T-helper 1 cell treated with Interleukin-12 subunit alpha and Interleukin-12 subunit beta and Interleukin-4 antibody, amounts not matched to agents 30 ng/mL and 1 ng/mL, for 36 hours (primary cell): ENCODE data around the gene PTPRG. TPM values are rescaled to one million over a fixed set of nuclear protein-coding genes. Genes with fewer than 3 reads are reported as not detected.

ENCODE experiments used
- intact Hi-C: fragments of 100-400 bp; cut with micrococcal nuclease; formaldehyde crosslinking; loops from one replicate; pipeline ENCODE4 v1.15.1; 2024
- total RNA-seq: library from RNA; stranded (reverse); gene quantifications from 2 replicates; pipeline ENCODE4 v1.2.3, GENCODE V29; 2022

PTPRG gene
- total RNA-seq, 1 donor from 2014 or later, result 2.5 TPM

DNA sequence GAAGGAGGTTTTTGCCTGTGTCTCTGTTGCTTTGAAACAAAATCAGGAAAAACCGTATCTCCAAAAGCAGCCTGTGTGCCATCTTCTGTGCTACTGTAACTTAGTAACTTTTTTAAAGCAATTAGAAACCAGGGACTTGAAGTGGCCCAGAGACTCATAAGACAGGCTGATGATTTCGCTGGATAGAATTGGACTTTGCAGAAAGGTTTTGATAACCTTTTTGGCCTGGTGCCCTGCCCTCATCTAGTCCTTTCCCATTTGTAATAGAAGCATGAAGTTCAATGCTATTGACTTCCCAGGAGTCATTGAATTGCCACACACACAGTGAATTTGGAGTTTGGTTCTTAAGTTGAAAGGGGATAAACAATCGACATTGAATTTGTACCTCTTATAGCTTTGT, 157.2 kb downstream of the PTPRG start:
- intact Hi-C loops, result no loop called here

GRCh38 chr3:61719278-61719977, 158.1 kb downstream of the PTPRG start:
- intact Hi-C loops, result no loop called here

DNA sequence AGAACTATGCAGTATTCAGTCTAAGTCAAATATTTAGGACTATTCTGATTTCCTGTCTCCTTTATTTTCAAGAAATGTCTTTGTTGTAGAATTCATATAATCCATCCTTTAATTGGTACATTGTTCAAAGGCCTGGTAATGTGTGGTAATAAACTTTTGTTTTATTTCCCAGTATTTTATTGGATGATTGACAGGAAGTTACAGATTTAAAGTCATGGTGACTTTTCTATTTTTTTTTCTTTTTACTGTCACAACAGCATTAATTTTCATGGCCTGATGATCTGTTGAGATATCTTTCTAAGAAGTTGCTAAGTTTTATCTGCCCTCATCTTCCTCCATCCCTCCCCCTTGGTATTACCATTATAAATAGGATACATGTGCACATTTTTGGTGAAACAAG, 161.7 kb downstream of the PTPRG start:
- intact Hi-C loops, result no loop called here

GRCh38 chr3:61724183-61724582, 162.8 kb downstream of the PTPRG start:
- intact Hi-C loops, result no loop called here

DNA sequence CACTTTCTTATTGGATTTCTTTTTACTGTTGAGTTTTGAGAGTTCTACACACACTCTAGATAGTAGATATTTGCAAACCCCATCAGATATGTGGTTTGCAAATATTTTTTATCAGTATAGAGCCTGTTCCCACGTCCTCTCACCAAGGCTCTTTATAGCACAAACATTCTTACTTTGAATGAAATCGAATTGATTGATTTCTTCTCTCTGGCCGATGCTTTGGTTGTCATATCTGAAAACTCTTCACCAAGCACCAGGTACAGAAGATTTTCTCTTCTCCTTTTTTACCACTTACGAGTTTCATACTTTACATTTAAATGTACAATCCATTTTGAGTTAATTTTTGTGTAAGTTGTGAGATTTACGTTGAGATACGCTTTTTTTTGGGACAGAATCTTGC, 163.4 kb downstream of the PTPRG start:
- intact Hi-C loops, result no loop called here

DNA sequence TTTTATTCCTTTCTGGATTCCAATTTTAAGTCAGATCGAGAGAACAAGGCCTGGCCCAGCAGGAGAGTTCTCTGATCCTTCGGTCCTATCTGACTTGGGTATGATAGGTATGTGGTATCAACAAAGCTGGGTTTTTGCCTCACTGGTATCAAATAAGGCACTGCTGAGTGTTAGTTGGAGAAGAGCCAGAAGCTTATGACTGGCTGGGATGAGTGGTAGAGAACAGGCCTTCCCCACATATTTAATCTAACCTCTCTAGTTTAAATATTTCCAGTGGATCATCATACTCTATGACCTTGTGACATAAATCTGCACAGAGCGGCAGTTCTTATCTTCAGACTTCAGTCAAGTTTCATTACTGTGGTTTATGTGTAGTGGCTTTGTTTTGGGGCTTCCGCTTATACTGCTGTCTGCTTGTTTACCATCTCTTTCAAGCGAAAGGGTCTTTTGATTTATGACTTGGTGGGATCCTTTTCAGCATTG, 164.5 kb downstream of the PTPRG start:
- intact Hi-C loops, result no loop called here

- intact Hi-C loops, result no loop called here
Observed at GRCh38 chr3:61727435-61727834, 166.1 kb downstream of the PTPRG start.

DNA sequence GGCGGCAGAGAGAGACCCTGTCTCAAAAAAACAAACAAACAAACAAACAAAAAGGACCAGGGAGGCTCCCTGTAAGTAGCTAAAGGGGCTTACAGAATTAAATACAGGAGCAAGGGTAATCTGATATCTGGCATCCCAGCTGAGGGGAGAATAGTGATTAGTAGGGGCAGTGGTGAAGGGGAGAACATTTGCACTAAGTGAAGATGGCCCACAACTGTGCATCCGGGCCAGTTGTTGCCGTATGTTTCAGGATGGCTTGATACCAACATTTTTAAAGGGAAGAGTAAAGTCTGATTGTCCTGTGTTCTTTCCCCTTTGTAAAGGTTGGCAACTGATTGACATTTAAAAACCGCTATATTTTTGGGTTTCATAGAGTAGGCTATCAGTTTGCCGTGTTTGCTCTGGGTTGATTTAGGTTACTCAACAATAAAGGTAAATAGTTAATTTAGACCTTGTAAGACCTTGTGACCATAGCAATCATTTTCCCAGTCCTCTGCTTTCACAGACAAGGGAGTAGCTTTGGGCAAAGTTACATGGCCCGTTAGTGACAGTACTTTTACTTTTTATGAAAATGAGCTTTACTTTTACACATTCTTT, 167.8 kb downstream of the PTPRG start:
- intact Hi-C loops, result no loop called here

DNA sequence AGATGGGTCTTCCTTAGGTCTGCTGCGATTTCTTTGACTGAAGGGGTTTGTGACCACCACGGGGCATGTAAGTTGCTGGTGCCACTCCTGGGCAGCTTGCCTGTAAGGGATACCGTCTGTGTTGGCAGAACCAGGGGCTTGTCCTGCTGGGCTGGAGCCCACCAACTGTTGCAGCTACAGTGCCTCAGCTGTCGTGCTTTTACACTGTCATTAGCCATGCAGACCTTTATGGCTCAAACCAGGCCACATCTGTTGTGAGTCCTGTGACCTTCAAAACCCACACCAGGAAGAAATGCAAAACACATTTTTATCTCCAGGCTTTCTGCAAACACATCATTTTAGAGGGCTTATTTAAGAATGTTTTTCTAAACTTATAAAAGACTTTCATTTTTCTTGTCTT, 168.7 kb downstream of the PTPRG start:
- intact Hi-C loops, result no loop called here

- intact Hi-C loops, result no loop called here
Observed at GRCh38 chr3:61730577-61731231, 169.3 kb downstream of the PTPRG start.

- intact Hi-C loops, result no loop called here
Observed at GRCh38 chr3:61733000-61733399, 171.6 kb downstream of the PTPRG start.

DNA sequence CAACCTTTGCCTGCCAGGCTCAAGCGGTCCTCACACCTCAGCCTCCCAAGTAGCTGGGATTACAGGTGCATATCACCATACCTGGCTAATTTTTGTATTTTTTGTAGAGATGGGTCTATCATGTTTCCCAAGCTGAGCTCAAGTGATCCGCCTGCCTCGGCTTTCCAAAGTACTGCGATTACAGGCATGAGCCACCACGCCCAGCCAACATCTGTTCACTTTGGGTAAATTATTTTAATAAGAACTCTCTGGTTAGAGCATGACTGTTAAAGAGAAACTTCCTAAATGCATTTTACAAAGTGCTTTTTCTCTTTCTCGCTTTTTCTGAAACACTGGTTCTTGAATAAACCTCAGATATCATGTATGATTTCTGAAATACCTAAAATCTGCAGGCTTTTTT, 172.5 kb downstream of the PTPRG start:
- intact Hi-C loops, result no loop called here

GRCh38 chr3:61734749-61735686, 173.6 kb downstream of the PTPRG start:
- intact Hi-C loops, result no loop called here

GRCh38 chr3:61736506-61736905, 175.1 kb downstream of the PTPRG start:
- intact Hi-C loops, result no loop called here

GRCh38 chr3:61739640-61740039, 178.3 kb downstream of the PTPRG start:
- intact Hi-C loops, result no loop called here

- intact Hi-C loops, result no loop called here
Observed at GRCh38 chr3:61740494-61740893, 179.1 kb downstream of the PTPRG start.

GRCh38 chr3:61741551-61741950, 180.2 kb downstream of the PTPRG start:
- intact Hi-C loops, result no loop called here

DNA sequence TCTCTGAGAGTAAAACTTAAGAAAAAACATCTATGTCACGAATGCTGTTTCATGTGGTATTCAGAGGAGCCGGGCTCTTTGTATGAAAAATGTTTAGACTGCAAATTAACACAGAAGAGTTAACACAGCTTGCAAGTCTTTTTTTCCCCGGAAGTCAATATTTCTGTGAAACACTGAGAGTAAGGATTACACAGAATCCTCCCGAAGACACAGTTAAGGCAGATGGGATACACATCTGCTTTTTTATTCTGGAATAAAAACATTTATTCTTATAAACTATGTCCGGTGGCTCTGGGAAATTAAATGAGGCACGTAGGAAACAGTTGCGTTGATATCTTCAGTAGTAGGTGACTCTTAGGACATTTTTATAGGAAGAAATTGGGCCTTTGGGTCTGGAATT, 180.6 kb downstream of the PTPRG start:
- intact Hi-C loops, result no loop called here

- intact Hi-C loops, result no loop called here
Observed at GRCh38 chr3:61743067-61743466, 181.7 kb downstream of the PTPRG start.

DNA sequence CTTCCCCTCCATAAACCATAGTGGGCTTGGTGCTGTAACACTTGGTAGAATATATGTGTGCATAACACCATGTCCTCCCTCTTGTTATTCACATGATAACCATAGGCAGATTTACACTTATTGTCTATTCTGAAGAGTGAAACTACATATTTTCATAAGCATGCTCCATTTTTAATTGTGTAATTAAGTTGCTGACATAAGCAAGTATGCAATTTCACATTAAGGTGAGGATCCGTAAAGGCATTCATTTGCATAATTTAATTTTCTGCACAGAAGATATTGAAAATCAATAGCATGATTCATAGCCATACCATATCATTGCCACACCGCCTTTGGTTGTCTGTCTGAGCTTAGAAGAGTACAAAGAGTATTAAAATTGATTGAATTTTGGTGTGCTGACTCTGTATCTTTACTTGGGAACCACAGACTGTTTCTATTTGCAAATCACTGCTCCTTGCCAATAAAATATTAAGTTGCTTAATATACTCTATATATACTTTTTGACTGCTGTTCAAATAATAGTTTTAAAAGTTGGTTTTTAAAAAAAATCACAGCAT, 182.4 kb downstream of the PTPRG start:
- intact Hi-C loops, result no loop called here

- intact Hi-C loops, result no loop called here
Observed at GRCh38 chr3:61748288-61748687, 186.9 kb downstream of the PTPRG start.
